ENCODE measurements around the gene TMEM256. TPM values are rescaled to one million over a fixed set of nuclear protein-coding genes. Genes with fewer than 3 reads are reported as not detected.

Gene TMEM256
- polyA plus RNA-seq, 4 donors, result 82.2 to 108 (median 90.2) TPM

DNA sequence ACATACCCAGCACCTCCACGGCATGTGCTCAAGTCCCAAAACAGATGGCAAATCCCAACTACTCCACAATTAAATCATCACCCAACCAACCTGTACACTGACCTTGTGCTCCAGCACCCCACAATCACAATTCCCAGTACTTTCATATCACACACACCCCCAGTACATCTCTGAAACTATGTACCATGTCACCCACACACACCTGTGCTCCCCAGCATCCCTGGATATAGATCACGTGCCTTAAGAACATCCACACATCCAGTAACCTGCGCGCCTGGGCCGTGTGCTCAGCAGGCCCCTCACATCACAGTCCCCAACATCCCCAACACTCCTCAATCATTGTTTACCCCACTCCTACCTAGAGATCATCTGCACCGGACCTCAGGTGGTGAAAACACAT lies 5.8 kb upstream of the TMEM256 start:
- DNase-seq (ENCODE audit: low read depth in 4 of 4, low spot score in 2 of 4), result no peak

DNA sequence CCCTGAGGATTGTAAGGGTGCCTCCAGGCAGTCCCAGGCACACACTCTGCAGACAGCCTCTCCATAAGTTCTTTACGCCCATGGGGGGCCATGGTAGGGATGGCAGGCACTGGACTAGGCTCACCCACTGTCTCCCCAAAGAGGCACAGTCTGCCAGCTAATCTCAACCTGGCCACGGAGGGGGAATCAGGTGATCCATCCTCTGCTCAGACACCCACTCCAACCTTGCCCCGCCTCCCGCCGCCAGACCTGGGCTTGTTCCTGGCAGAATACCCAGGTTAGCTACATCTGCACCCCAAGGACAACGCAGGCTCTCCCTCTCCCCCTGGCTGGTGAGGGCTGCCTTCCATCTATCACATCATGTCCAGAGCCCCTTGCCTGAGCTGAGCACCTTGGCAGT lies 5.0 kb upstream of the TMEM256 start:
- DNase-seq (ENCODE audit: low read depth in 4 of 4, low spot score in 2 of 4), result no peak

GRCh38 chr17:7408252-7408727 lies 4.4 kb upstream of the TMEM256 start:
- no peak for DNase-seq (ENCODE audit: low read depth in 4 of 4, low spot score in 2 of 4)

- DNase-seq (ENCODE audit: low read depth in 4 of 4, low spot score in 2 of 4), result no peak
Observed at GRCh38 chr17:7407485-7408251, 3.8 kb upstream of the TMEM256 start, which contains the start of gene NLGN2. Gene NLGN2 (plus strand): TSS chr17:7407845. CDS start chr17:7408256, 411 bp downstream.

DNA sequence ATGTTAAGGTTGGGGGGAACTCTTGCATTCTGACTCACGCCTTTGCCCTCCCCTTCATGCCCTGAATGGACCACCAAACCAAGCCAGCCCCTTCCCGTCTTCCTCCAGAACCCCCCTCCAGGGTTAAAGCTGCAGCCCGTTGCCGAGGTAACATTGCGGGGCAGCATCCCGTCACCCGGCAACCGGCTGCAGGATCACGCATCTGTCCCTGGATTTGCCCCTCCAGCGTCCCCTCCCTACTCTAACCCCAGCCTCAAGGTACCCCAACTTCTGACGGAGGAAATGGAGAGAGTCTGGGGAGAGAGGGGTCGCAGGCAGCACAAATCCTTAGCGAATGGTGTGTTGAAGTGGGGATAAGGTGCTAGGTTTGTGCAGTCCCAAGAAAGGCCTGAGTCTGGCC lies 3.2 kb upstream of the TMEM256 start:
- DNase-seq (ENCODE audit: low read depth in 4 of 4, low spot score in 2 of 4), result no peak

DNA sequence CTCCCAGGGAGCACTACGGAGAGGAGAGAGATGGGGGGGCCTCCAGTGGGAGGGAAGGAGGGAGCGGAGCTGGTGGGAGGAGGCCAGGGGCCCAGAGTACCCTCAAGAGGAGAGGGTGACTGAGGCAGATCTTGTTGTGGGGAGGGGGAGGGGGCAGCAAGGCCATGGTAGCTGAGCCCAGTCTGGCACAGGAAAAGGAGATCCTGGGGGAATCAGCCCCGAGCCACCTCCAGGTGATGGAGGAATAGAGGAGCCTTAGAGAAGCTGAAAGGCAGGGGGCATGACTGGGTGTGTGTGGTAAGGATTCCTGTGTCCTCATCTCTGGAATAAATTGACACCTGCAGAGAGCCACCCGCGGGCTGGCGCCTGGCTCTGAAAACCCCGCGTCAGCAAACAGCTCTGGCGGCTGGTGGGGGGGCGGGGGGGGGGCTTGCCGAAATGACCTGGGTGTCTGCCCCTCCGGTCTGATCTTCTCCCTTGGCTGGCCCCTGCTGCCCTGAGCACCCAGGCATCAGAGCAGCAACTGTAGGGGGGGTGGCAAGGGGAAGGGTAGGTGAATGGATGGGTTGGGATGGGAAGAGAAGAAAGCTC lies 2.4 kb upstream of the TMEM256 start:
- no peak for DNase-seq (ENCODE audit: low read depth in 4 of 4, low spot score in 2 of 4)

- DNase-seq (ENCODE audit: low read depth in 4 of 4, low spot score in 2 of 4), result no peak
Observed at GRCh38 chr17:7405350-7406234, 1.7 kb upstream of the TMEM256 start.

DNA sequence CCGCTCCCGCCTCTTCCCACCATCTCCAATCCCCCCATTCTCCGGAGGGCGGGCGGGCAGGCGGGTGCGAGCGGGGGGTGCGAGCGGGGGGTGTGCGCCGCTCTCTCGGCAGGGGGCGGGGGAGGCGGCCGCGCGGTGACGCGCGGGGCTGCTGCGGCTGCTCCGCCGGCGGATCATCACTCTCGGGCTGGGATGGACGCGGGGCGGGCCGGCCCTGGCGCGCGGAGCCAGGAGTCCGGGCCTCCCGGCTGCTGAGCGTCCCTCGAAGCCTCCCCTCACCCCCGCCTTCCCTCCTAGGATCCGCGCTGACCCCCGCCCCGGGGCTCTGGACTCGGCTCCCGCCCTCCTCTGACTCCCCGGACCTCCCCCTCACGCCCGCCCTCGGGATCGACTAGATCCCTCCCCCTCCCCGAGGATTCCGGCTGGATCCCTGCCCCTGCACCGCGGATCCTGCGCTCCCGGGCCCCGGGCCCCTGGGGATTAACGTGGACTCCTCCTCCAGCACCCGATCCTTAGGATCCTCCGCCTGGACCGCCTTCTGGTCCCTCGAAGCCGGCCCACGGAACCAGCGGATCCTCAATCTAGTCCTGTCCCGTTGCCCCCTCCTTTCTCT lies 946 bp upstream of the TMEM256 start:
- no peak for DNase-seq (ENCODE audit: low read depth in 4 of 4, low spot score in 2 of 4)

DNA sequence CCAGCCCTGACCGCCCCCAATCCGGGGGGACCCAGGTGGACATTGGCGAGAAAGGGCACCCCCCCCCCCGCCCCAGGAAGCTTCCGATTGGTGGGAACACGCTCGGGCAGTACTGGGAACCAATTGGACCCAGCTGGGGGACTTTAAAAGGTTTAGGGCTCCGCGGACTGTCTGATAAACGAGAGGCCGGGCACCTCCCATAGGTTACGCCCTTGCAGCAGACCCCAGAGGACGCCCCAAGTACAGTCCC lies 245 bp downstream of the TMEM256 start:
- DNase-seq (ENCODE audit: low read depth in 4 of 4, low spot score in 2 of 4), result no peak

GRCh38 chr17:7403043-7403726 lies 712 bp downstream of the TMEM256 start:
- no peak for DNase-seq (ENCODE audit: low read depth in 4 of 4, low spot score in 2 of 4)

DNA sequence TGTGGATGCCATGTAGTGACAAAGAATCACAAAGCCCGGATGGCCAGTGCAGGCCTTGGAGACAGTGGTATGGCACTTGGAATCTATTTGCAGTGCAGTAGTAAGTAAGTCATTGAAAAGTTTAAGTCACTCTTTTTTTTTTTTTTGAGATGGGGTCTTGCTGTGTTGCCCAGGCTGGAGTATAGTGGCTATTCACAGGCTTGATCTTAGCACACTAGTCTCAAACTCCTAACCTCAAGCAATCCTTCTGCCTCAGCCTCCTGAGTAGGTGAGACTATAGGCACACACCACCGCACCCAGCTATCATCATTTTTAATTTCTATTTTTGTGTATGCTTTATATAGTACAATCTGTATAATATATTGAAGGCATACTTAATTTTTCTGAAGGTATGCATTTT lies 5.3 kb downstream of the TMEM256 start:
- DNase-seq (ENCODE audit: low read depth in 4 of 4, low spot score in 2 of 4), result no peak

DNA sequence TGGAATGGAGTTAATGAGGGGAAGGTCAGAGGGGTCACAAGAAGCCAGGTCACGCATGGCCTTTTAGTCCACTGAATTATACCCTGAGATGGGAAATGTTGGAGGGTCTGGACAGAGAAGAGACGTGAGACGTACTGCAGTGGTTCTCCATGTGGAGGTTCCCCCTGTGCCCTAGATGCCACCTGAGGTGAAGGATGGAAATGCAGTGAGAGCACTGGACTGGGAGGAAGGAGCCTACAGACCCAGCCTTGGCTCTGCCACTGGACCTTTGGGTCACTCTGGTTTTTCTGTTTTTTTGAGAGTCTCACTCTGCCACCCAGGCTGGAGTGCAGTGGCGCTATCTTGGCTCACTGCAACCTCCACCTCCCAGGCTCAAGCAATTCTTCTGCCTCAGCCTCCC lies 7.8 kb downstream of the TMEM256 start:
- DNase-seq (ENCODE audit: low read depth in 4 of 4, low spot score in 2 of 4), result no peak

GRCh38 chr17:7394452-7395191 lies 9.3 kb downstream of the TMEM256 start, which contains the start of gene PLSCR3:
Gene PLSCR3 (minus strand): TSS chr17:7394525. CDS start chr17:7394110, 415 bp downstream.
- DNase-seq (ENCODE audit: low read depth in 4 of 4, low spot score in 2 of 4), result peak in 2 of 4 donors; percentile 63 to 76

GRCh38 chr17:7393613-7394451 lies 10.1 kb downstream of the TMEM256 start:
- DNase-seq (ENCODE audit: low read depth in 4 of 4, low spot score in 2 of 4), result no peak

- no peak for DNase-seq (ENCODE audit: low read depth in 4 of 4, low spot score in 2 of 4)
Observed at GRCh38 chr17:7392696-7393612, 10.9 kb downstream of the TMEM256 start.

- DNase-seq (ENCODE audit: low read depth in 4 of 4, low spot score in 2 of 4), result no peak
Observed at GRCh38 chr17:7391307-7391706, 12.6 kb downstream of the TMEM256 start.

Data from left renal cortex interstitium (tissue), 4 donors.